HEK293 (cell line): ENCODE results near the gene ATP6AP2.

Experiments used
- BCL11B ChIP-seq: fragments of 450-650 bp; formaldehyde crosslinking; IDR thresholded peaks from 2 replicates; pipeline ENCODE4 v1.5.1; 2016; ENCODE audit warnings: low read depth, missing biosample characterization, missing genetic modification characterization
- HIC1 ChIP-seq: fragments of 450-650 bp; formaldehyde crosslinking; IDR thresholded peaks from 2 replicates; pipeline ENCODE4 v1.5.1; 2016; ENCODE audit warnings: missing biosample characterization, missing genetic modification characterization
- HOXC10 ChIP-seq: sonication (generic); formaldehyde crosslinking; IDR thresholded peaks from 2 replicates; pipeline ENCODE4 v1.8.1; 2023; ENCODE audit warnings: mild to moderate bottlenecking, missing genetic modification reagents
- HOXD13 ChIP-seq: sonication (generic); formaldehyde crosslinking; IDR thresholded peaks from 2 replicates; pipeline ENCODE4 v1.8.0; 2022; ENCODE audit warnings: missing genetic modification reagents, borderline replicate concordance
- KLF16 ChIP-seq: fragments of 450-650 bp; formaldehyde crosslinking; IDR thresholded peaks from 2 replicates; pipeline ENCODE4 v1.5.1; 2017; ENCODE audit warnings: missing biosample characterization, missing genetic modification characterization
- PBX3 ChIP-seq: sonication (generic); formaldehyde crosslinking; IDR thresholded peaks from 2 replicates; pipeline ENCODE4 v1.8.1; 2022; ENCODE audit warnings: mild to moderate bottlenecking, moderate library complexity, missing genetic modification reagents
- SP7 ChIP-seq: fragments of 450-650 bp; formaldehyde crosslinking; IDR thresholded peaks from 2 replicates; pipeline ENCODE4 v1.5.1; 2016; ENCODE audit warnings: missing biosample characterization, missing genetic modification characterization
- ZBTB10 ChIP-seq: fragments of 450-650 bp; formaldehyde crosslinking; IDR thresholded peaks from 2 replicates; pipeline ENCODE4 v1.5.1; 2016; ENCODE audit warnings: missing biosample characterization, missing genetic modification characterization
- ZBTB11 ChIP-seq: fragments of 450-650 bp; formaldehyde crosslinking; conservative IDR thresholded peaks from 2 replicates; pipeline ENCODE4 v1.5.1; 2016; ENCODE audit warnings: low read depth, missing biosample characterization, missing genetic modification characterization
- ZBTB6 ChIP-seq: fragments of 450-650 bp; formaldehyde crosslinking; IDR thresholded peaks from 2 replicates; pipeline ENCODE4 v1.5.1; 2017; ENCODE audit warnings: missing biosample characterization, missing genetic modification characterization
- ZNF114 ChIP-seq: fragments of 450-650 bp; formaldehyde crosslinking; IDR thresholded peaks from 2 replicates; pipeline ENCODE4 v1.5.0; 2017; ENCODE audit warnings: missing biosample characterization, missing genetic modification characterization
- ZNF148 ChIP-seq: fragments of 450-650 bp; formaldehyde crosslinking; IDR thresholded peaks from 2 replicates; pipeline ENCODE4 v1.5.0; 2017; ENCODE audit warnings: missing biosample characterization, missing genetic modification characterization, borderline replicate concordance
- ZNF24 ChIP-seq: fragments of 450-650 bp; formaldehyde crosslinking; IDR thresholded peaks from 2 replicates; pipeline ENCODE4 v1.5.1; 2016; ENCODE audit warnings: missing biosample characterization, missing genetic modification characterization
- ZNF292 ChIP-seq: fragments of 450-650 bp; formaldehyde crosslinking; IDR thresholded peaks from 2 replicates; pipeline ENCODE4 v1.5.1; 2016; ENCODE audit warnings: low read depth, missing biosample characterization, missing genetic modification characterization, borderline replicate concordance
- ZNF391 ChIP-seq: fragments of 450-650 bp; formaldehyde crosslinking; IDR thresholded peaks from 2 replicates; pipeline ENCODE4 v1.5.1; 2016; ENCODE audit warnings: low read depth, missing biosample characterization, missing genetic modification characterization, borderline replicate concordance
- ZNF548 ChIP-seq: fragments of 450-650 bp; formaldehyde crosslinking; IDR thresholded peaks from 2 replicates; pipeline ENCODE4 v1.5.1; 2016; ENCODE audit warnings: missing biosample characterization, missing genetic modification characterization
- ZNF555 ChIP-seq: fragments of 450-650 bp; formaldehyde crosslinking; conservative IDR thresholded peaks from 2 replicates; pipeline ENCODE4 v1.5.1; 2017; ENCODE audit warnings: missing biosample characterization, mild to moderate bottlenecking, missing genetic modification characterization, inconsistent platforms
- ZNF580 ChIP-seq: fragments of 450-650 bp; formaldehyde crosslinking; IDR thresholded peaks from 2 replicates; pipeline ENCODE4 v1.5.1; 2016; ENCODE audit warnings: missing biosample characterization, missing genetic modification characterization
- ZNF600 ChIP-seq: fragments of 450-650 bp; formaldehyde crosslinking; IDR thresholded peaks from 2 replicates; pipeline ENCODE4 v1.5.1; 2016; ENCODE audit warnings: missing biosample characterization, missing genetic modification characterization
- ZNF623 ChIP-seq: fragments of 450-650 bp; formaldehyde crosslinking; IDR thresholded peaks from 2 replicates; pipeline ENCODE4 v1.5.1; 2016; ENCODE audit warnings: missing biosample characterization, missing genetic modification characterization
- ZNF660 ChIP-seq: fragments of 450-650 bp; IDR thresholded peaks from 2 replicates; pipeline ENCODE4 v1.5.1; 2018; ENCODE audit warnings: missing biosample characterization, mild to moderate bottlenecking, missing genetic modification characterization
- ZNF670 ChIP-seq: fragments of 450-650 bp; formaldehyde crosslinking; IDR thresholded peaks from 2 replicates; pipeline ENCODE4 v1.5.1; 2016; ENCODE audit warnings: missing biosample characterization, missing genetic modification characterization, low read depth
- ZNF707 ChIP-seq: fragments of 450-650 bp; formaldehyde crosslinking; IDR thresholded peaks from 2 replicates; pipeline ENCODE4 v1.5.1; 2016; ENCODE audit warnings: missing biosample characterization, missing genetic modification characterization
- ZNF76 ChIP-seq: fragments of 450-650 bp; formaldehyde crosslinking; IDR thresholded peaks from 2 replicates; pipeline ENCODE4; 2016; ENCODE audit warnings: low read depth, missing biosample characterization, missing genetic modification characterization, borderline replicate concordance
- ZNF792 ChIP-seq: fragments of 450-650 bp; formaldehyde crosslinking; IDR thresholded peaks from 2 replicates; pipeline ENCODE4 v1.5.1; 2016; ENCODE audit warnings: missing biosample characterization, missing genetic modification characterization

ATP6AP2 gene

GRCh38 chrX:40580537-40581335 is at the start of gene ATP6AP2 (continued):
- TF ChIP-seq ZNF148 (tag by site-specific recombination): no peak
- no peak for TF ChIP-seq ZNF548 (tag by site-specific recombination)
- TF ChIP-seq BCL11B (tag by site-specific recombination): peak; percentile 72; the same call in 1 of the 2 replicates
- no peak for TF ChIP-seq ZNF660 (tag by site-specific recombination)
- TF ChIP-seq HIC1 (tag by site-specific recombination): no peak
- no peak for TF ChIP-seq ZNF391 (tag by site-specific recombination)
- peak; percentile 78 for TF ChIP-seq ZBTB11
- no peak for TF ChIP-seq ZNF114 (tag by site-specific recombination)
- no peak for TF ChIP-seq KLF16 (tag by site-specific recombination)
- no peak; the same call in 1 of the 2 replicates for TF ChIP-seq ZNF76 (tag by site-specific recombination)
- TF ChIP-seq ZNF670: no peak
- TF ChIP-seq ZNF24: 0 out of 2 replicates have a peak, but pooled peaks have one; percentile 45
- no peak for TF ChIP-seq ZNF292 (tag by site-specific recombination)
- peak; percentile 98 for TF ChIP-seq ZBTB6 (tag by site-specific recombination)
- no peak for TF ChIP-seq ZNF623 (tag by site-specific recombination)
- no peak for TF ChIP-seq ZNF580 (tag by site-specific recombination)
- no peak for TF ChIP-seq HOXC10 (CRISPR knock-in tag)
- 0 out of 2 replicates have a peak, but pooled peaks have one; percentile 35 for TF ChIP-seq ZNF600 (tag by site-specific recombination)
- peak; percentile 89 for TF ChIP-seq ZNF792 (tag by site-specific recombination)
- TF ChIP-seq PBX3: peak; percentile 85; the same call in 1 of the 2 replicates
- 0 out of 2 replicates have a peak, but pooled peaks have one; percentile 37 for TF ChIP-seq SP7
- TF ChIP-seq HOXD13 (CRISPR knock-in tag): no peak
- TF ChIP-seq ZBTB10: no peak
- TF ChIP-seq ZNF555 (tag by site-specific recombination): no peak
- TF ChIP-seq ZNF707 (tag by site-specific recombination): no peak
